GM19463 (cell line): ENCODE data around the gene HERC2.
"Not testable (repeated sequence)": the region's sequence is repeated elsewhere in the genome, so short reads cannot be mapped to it uniquely, and the experiment has no call there.

Experiments
- ATAC-seq: cut with Tn5 transposase; IDR thresholded peaks from one replicate; pipeline ENCODE4 v1.9.1; 2021; ENCODE audit warnings: mild to moderate bottlenecking, moderate library complexity; ENCODE audit not compliant: unreplicated experiment

HERC2 gene

GRCh38 chr15:28228990-28229640, 92.9 kb downstream of the HERC2 start:
- not testable (repeated sequence) for ATAC-seq

- no peak for ATAC-seq
These were observed 93.9 kb downstream of the HERC2 start for GRCh38 chr15:28228096-28228495.

GRCh38 chr15:28227303-28227702, 94.7 kb downstream of the HERC2 start:
- not testable (repeated sequence) for ATAC-seq

GRCh38 chr15:28222612-28223011, 99.4 kb downstream of the HERC2 start:
- ATAC-seq: not testable (repeated sequence)

GRCh38 chr15:28221696-28222095, 100.3 kb downstream of the HERC2 start:
- ATAC-seq: not testable (repeated sequence)

- no peak for ATAC-seq
These were observed 102.9 kb downstream of the HERC2 start for GRCh38 chr15:28219116-28219515.

GRCh38 chr15:28216946-28217546, 104.9 kb downstream of the HERC2 start:
- not testable (repeated sequence) for ATAC-seq

GRCh38 chr15:28215521-28215920, 106.5 kb downstream of the HERC2 start:
- not testable (repeated sequence) for ATAC-seq

- ATAC-seq: not testable (repeated sequence)
These were observed 107.8 kb downstream of the HERC2 start for GRCh38 chr15:28214006-28214790.

- ATAC-seq: not testable (repeated sequence)
These were observed 108.6 kb downstream of the HERC2 start for GRCh38 chr15:28213393-28213792.

- no peak for ATAC-seq
These were observed 113.4 kb downstream of the HERC2 start for GRCh38 chr15:28208583-28208982.

GRCh38 chr15:28205640-28206039, 116.3 kb downstream of the HERC2 start:
- not testable (repeated sequence) for ATAC-seq

GRCh38 chr15:28203055-28203828, 118.7 kb downstream of the HERC2 start:
- peak; percentile 67 for ATAC-seq

GRCh38 chr15:28202124-28202523, 119.9 kb downstream of the HERC2 start:
- ATAC-seq: not testable (repeated sequence)

GRCh38 chr15:28198215-28198614, 123.8 kb downstream of the HERC2 start:
- not testable (repeated sequence) for ATAC-seq

GRCh38 chr15:28197694-28198093, 124.3 kb downstream of the HERC2 start:
- ATAC-seq: not testable (repeated sequence)

- not testable (repeated sequence) for ATAC-seq
These were observed 125.4 kb downstream of the HERC2 start for GRCh38 chr15:28196581-28196980.

GRCh38 chr15:28192772-28193171, 129.2 kb downstream of the HERC2 start:
- no peak for ATAC-seq

GRCh38 chr15:28191832-28192231, 130.1 kb downstream of the HERC2 start:
- ATAC-seq: no peak

GRCh38 chr15:28190391-28191174, 131.4 kb downstream of the HERC2 start:
- ATAC-seq: no peak
